ENCODE results near the gene CORO1C. TPM values are rescaled to one million over a fixed set of nuclear protein-coding genes. Genes with fewer than 3 reads are reported as not detected.
A peak's percentile ranks its signal among the peaks of the same experiment; 100 is the strongest.

Gene CORO1C
- total RNA-seq, 1 donor from 2014 or later: 128 TPM

- Mint-ChIP-seq H3K36me3 (no peaks in the 10 kb centered on the region), H3K4me3 (peak overlapping the region; percentile 19), H3K4me1 (peaks cover 23% of the 10 kb centered on the region), H3K27ac (no peak overlapping the region), H3K9me3 (no peaks in the 10 kb centered on the region), H3K27me3 (ENCODE audit: insufficient read depth, low read depth) (peaks cover 18% of the 10 kb centered on the region)
- DNase-seq (ENCODE audit: low spot score): no peak
- H3K27ac ChIP-seq: no peak overlapping the region
- H3K27me3 ChIP-seq: no peaks in the 10 kb centered on the region
- no peak overlapping the region for H3K9ac ChIP-seq
- H3K4me2 ChIP-seq: no peak overlapping the region
- H2AFZ ChIP-seq (replicated peaks): no peak overlapping the region
- H4K20me1 ChIP-seq (ENCODE audit: low read depth): no peaks in the 10 kb centered on the region
- no peaks in the 10 kb centered on the region for H3F3A ChIP-seq (ENCODE audit: low read depth)
- no peaks in the 10 kb centered on the region for H3K36me3 ChIP-seq
- no peaks in the 10 kb centered on the region for H3K9me3 ChIP-seq (ENCODE audit: low read depth)
- TF ChIP-seq EZH2 (IDR thresholded peaks at IDR 0.05) (no peak), EZH2phosphoT487 (IDR thresholded peaks at IDR 0.05) (no peak), CTCF (IDR thresholded peaks at IDR 0.05) (no peak)
- H3K4me3 ChIP-seq: no peak overlapping the region
- no peaks in the 10 kb centered on the region for H3K79me2 ChIP-seq (ENCODE audit: low read depth)
- peaks cover 4% of the 10 kb centered on the region for H3K4me1 ChIP-seq
Measured at GRCh38 chr12:108616941-108617858, 114.1 kb downstream of the CORO1C start.

DNA sequence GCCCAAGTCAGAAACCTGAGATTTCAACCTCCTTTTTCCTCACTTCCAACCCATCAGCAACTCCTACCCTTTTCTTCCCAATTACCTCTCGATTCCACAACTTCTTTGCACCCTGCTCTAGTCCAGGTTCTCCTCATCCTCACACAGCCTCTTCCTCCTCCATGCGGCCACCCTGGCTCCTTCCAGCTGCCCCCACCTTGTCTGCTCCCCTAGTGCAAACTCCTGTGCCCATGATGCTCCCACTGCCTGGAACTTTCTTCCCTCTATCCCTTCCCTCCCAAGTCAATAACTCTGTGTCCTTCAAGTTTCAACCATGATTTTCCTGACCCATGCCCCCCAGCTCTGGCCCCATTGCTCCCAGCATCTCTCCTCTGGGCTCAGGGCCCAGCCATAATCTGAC lies 115.0 kb downstream of the CORO1C start:
- H3K27ac Mint-ChIP-seq: no peak overlapping the region
- H3K4me3 Mint-ChIP-seq: no peak overlapping the region

GRCh38 chr12:108615918-108616317 lies 115.4 kb downstream of the CORO1C start:
- Histone ChIP-seq H3K9me3 (ENCODE audit: low read depth) (no peaks in the 10 kb centered on the region), H3K9ac (no peak overlapping the region), H3K4me1 (peaks cover 3% of the 10 kb centered on the region), H3F3A (ENCODE audit: low read depth) (no peaks in the 10 kb centered on the region), H2AFZ (replicated peaks) (no peak overlapping the region), H4K20me1 (ENCODE audit: low read depth) (no peaks in the 10 kb centered on the region), H3K4me2 (no peak overlapping the region), H3K4me3 (no peak overlapping the region), H3K79me2 (ENCODE audit: low read depth) (no peaks in the 10 kb centered on the region), H3K36me3 (no peaks in the 10 kb centered on the region), H3K27ac (no peak overlapping the region), H3K27me3 (no peaks in the 10 kb centered on the region)
- Mint-ChIP-seq H3K36me3 (no peaks in the 10 kb centered on the region), H3K27me3 (ENCODE audit: insufficient read depth, low read depth) (peaks cover 21% of the 10 kb centered on the region), H3K27ac (no peak overlapping the region), H3K4me3 (no peak overlapping the region), H3K9me3 (no peaks in the 10 kb centered on the region), H3K4me1 (peaks cover 15% of the 10 kb centered on the region)
- TF ChIP-seq EZH2 (IDR thresholded peaks at IDR 0.05): no peak
- no peak for DNase-seq (ENCODE audit: low spot score)

More for the DNA sequence above, 115.0 kb downstream of the CORO1C start:
- no peaks in the 10 kb centered on the region for H3K27me3 ChIP-seq
- no peak overlapping the region for H3K27ac ChIP-seq
- no peak for TF ChIP-seq EZH2phosphoT487 (IDR thresholded peaks at IDR 0.05)
- TF ChIP-seq CTCF (IDR thresholded peaks at IDR 0.05): no peak
- no peak for TF ChIP-seq EZH2 (IDR thresholded peaks at IDR 0.05)
- H2AFZ ChIP-seq (replicated peaks): no peak overlapping the region
- H3K9me3 Mint-ChIP-seq: no peaks in the 10 kb centered on the region
- no peaks in the 10 kb centered on the region for H3K36me3 ChIP-seq
- H3K4me1 Mint-ChIP-seq: peaks cover 18% of the 10 kb centered on the region
- no peaks in the 10 kb centered on the region for H4K20me1 ChIP-seq (ENCODE audit: low read depth)
- peaks cover 3% of the 10 kb centered on the region for H3K4me1 ChIP-seq
- peaks cover 22% of the 10 kb centered on the region for H3K27me3 Mint-ChIP-seq (ENCODE audit: insufficient read depth, low read depth)
- no peaks in the 10 kb centered on the region for H3K36me3 Mint-ChIP-seq
- DNase-seq (ENCODE audit: low spot score): no peak
- H3K79me2 ChIP-seq (ENCODE audit: low read depth): no peaks in the 10 kb centered on the region
- H3K4me2 ChIP-seq: no peak overlapping the region
- no peak overlapping the region for H3K4me3 ChIP-seq
- H3K9me3 ChIP-seq (ENCODE audit: low read depth): no peaks in the 10 kb centered on the region
- H3F3A ChIP-seq (ENCODE audit: low read depth): no peaks in the 10 kb centered on the region
- H3K9ac ChIP-seq: no peak overlapping the region

GRCh38 chr12:108614639-108615038 lies 116.7 kb downstream of the CORO1C start:
- no peak for DNase-seq (ENCODE audit: low spot score)
- peaks cover 26% of the 10 kb centered on the region for H3K27me3 Mint-ChIP-seq (ENCODE audit: insufficient read depth, low read depth)
- H3K4me2 ChIP-seq: no peak overlapping the region

More at GRCh38 chr12:108614639-108615038, 116.7 kb downstream of the CORO1C start:
- no peak overlapping the region for H3K27ac ChIP-seq
- no peaks in the 10 kb centered on the region for H4K20me1 ChIP-seq (ENCODE audit: low read depth)
- H3F3A ChIP-seq (ENCODE audit: low read depth): no peaks in the 10 kb centered on the region
- no peak for TF ChIP-seq EZH2phosphoT487 (IDR thresholded peaks at IDR 0.05)
- no peak for TF ChIP-seq CTCF (IDR thresholded peaks at IDR 0.05)
- no peak for TF ChIP-seq EZH2 (IDR thresholded peaks at IDR 0.05)
- H3K36me3 ChIP-seq: no peaks in the 10 kb centered on the region
- H3K4me1 ChIP-seq: peaks cover 3% of the 10 kb centered on the region
- H3K4me3 ChIP-seq: no peak overlapping the region
- H3K4me3 Mint-ChIP-seq: no peak overlapping the region
- no peak overlapping the region for H3K9ac ChIP-seq
- no peak overlapping the region for H3K27ac Mint-ChIP-seq
- H3K9me3 Mint-ChIP-seq: no peaks in the 10 kb centered on the region
- H3K36me3 Mint-ChIP-seq: no peaks in the 10 kb centered on the region
- H3K79me2 ChIP-seq (ENCODE audit: low read depth): no peaks in the 10 kb centered on the region
- H3K4me1 Mint-ChIP-seq: peaks cover 13% of the 10 kb centered on the region
- H2AFZ ChIP-seq (replicated peaks): no peak overlapping the region
- H3K27me3 ChIP-seq: no peaks in the 10 kb centered on the region
- no peaks in the 10 kb centered on the region for H3K9me3 ChIP-seq (ENCODE audit: low read depth)
